ENCODE results near the gene SHTN1. TPM values are rescaled to one million over a fixed set of nuclear protein-coding genes. Genes with fewer than 3 reads are reported as not detected.

Gene SHTN1
- polyA plus RNA-seq, 10 donors, result 4.3 to 10.7 (median 7.1) TPM

DNA sequence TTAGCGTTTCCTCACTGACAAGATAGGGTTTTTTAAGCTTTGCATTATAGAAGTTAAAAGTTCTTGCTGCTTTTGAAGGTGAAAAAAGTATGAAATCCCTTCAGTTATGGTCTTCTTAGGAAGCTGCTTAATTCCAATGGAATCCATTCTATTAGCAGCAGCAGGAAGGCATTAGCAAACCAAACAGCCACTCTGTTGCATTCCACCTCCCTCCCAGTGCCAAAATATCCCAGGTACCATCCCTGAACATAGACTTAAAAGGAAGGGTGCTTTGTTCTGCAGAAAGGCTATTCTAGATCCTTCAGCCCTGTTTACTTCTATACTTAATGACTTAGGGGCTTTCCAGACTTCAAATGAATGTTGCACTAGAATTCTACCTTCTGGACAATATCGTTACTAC is 131.9 kb downstream of the SHTN1 start:
- no peak for DNase-seq

DNA sequence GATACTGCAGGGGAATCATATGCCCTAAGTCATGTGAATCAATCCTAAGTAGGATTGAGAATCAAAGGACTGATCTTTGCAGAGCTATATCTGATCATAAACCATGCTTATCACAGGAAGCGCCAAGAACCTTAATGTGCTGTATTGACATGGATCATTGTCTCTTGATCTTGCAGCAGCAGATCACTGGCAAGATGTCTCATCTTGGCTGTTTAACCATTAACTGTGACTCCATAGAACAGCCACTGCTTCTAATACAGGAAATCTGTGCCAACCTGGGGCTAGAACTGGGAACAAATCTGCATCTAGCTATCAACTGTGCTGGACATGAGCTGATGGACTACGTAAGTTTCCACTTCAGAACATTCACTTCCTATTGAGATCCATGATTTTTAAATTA is 134.0 kb downstream of the SHTN1 start:
- no peak for DNase-seq

DNA sequence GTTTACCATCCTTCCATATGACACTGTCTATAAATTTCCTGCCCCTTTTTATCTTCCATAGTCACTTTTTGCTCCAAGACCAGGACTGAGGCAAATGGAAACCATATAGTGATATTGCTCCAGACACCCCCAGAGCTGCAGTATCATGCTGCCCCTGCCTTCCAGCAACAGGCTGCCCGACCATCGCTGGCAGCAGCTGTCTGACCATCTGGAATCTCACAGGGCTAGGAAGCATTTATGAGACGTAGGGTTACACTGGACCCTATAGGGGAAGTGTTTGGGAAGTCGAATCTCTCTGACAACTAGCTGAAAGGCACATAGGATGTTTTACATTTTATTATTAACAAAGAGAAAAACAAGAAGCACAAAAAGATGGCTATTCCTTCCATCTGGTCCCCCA is 136.3 kb downstream of the SHTN1 start:
- peak in 1 of 3 donors; percentile 23 for DNase-seq

DNA sequence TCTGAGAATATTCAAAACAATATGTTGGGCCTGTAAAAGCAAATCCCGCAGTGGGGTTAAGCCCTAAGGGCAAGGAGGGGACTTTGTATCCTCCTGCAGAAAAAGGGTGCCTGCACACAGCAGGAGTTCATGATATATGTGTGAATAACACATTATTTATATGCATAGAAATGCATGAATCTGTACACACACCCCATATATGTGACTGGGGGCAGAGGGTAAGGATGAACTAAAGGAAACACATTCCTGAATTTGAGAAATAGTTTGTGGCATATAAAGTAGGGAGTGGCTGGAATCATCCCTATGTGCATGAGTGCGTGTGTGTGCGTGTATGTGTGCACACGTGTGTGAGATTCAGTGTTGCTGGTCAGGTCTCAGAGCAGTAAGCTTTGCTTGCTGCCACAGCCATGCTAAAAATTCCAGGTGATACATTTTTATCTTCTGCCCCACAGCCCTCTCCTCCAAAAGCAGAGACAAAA is 136.8 kb downstream of the SHTN1 start:
- no peak for DNase-seq

DNA sequence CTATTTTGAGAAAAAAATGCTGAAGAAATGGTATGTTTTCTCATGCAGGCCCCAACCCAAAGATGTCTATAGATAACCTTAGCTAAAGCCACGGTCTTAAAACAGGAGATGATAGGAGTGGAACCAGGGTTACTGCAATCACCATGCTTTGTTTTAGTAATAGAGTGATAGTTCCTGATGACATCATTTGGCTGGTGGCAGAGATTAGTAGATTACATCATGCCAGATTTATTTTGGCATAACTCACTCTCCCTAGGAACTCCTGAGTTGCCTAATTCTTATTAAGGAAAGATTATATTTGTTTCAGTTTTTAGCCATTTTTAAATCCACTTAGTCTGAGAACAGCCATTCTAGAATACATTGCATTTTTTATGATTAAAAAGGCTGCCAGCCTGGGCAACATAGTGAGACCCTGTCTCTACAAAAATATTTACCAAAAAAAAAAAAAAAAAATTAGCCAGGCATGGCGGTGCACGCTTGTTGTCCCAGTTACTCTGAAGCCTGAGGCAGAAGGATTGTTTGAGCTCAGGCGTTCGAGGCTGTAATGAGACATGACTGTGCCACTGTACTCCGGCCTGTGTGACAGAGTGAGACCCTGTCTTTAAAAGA is 137.9 kb downstream of the SHTN1 start:
- DNase-seq, result no peak

DNA sequence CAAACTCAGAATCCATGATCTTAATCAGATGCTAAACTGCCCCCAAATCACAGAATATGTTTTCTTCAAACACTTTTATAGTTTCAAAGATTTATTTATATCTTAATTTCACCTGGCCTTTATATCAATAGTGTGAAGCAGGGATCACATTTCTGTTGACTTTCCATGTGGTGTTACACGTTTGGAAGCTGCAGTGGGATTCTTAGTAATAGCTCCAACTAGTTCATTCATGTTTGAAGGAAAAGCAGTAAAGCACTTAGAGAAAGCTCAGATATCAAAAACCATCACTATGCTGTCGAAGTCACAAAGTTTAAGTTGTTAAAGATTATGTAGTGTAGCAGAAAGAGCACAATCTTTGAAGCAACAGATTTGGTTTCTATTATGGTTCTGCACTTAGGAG is 138.9 kb downstream of the SHTN1 start:
- DNase-seq, result no peak

DNA sequence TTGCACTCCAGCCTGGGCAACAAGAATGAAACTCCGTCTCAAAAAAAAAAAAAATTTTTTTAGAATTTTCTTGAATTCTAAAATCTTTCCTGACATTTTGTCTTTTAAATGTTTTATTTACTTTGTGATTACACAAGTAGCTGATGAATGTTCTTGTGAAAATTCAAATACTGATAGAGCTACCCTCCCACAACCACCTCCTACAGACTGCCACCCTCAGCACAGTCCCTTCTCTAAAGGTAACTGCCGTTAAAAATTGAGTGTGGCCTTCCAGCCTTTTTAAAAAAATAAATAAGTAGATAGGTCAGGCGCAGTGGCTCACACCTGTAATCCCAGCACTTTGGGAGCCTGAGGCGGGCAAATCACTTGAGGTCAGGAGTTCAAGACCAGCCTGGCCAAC is 140.6 kb downstream of the SHTN1 start:
- DNase-seq, result no peak

DNA sequence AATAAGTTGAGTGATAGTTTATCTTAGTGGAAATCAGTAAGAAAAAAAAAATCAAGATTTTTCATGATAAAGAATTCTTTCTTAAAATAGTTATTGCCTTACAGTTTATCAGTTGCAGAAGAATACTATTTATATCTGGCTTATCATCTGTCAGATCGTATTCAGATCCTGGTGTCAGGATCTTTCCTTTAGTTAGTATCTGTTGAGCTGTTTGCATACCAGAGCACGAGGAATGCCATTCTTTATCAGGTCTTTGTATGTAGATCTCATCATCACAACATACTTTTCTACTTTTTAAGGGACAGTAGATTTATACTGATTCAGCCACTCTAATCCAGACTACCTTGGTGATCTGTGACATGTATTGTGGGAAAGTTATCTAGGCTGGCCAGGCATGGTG is 143.2 kb downstream of the SHTN1 start:
- DNase-seq, result no peak

DNA sequence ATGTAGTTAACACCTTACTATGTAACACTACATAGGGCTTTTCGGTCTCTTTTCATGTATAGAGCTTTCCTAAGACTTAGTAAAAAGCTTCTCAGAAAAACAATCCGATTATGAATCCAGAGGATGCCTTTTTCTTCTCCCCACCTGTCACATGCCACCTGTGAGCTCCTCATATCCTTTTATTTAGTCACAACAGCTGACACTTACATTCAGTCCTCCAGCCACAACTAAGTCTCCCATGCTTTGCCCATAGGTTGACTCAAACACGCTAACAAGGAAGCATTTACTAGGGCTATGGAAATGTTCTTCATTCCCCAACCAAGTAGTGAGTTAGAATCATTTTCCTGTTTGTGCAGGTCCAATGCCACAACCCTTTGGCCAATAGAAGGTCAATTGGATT is 147.8 kb downstream of the SHTN1 start:
- DNase-seq, result no peak

DNA sequence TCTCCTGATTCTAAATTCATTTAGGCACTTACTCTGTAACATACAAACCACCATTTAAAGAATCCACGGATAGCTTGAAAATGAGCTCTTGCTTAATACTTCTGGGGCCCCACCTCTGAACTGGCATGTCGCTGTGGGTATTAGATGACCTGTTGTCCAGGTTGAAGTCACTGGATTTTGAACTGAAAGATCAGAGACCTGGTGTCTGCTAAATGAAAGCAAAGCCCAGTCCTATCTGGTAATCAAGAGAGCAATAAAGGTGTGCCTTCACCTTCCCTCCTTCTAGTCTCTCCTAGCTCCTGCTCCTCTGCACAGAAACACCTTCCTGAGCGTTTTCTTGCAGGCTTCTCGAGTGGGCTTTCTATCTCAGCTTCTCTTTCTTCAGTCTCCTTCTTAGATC is 151.3 kb downstream of the SHTN1 start:
- DNase-seq, result no peak

DNA sequence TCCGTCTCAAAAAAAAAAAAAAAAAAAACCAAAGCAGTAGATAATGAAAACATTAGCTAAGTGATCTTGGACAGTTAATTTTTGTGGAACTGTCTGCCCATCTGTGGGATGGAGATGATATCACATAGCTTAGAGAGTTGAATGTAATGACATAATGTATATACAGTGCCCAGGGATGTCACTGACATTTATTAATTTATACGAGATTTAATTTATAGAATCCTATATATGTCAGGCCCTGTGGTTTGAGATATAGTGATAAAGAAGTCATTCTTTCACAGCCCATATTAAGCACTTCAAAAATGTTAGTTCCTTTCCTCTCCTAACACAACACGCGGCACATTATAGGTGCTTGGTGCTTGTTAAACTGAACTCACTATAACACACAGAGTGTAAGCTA is 151.7 kb downstream of the SHTN1 start:
- no peak for DNase-seq

DNA sequence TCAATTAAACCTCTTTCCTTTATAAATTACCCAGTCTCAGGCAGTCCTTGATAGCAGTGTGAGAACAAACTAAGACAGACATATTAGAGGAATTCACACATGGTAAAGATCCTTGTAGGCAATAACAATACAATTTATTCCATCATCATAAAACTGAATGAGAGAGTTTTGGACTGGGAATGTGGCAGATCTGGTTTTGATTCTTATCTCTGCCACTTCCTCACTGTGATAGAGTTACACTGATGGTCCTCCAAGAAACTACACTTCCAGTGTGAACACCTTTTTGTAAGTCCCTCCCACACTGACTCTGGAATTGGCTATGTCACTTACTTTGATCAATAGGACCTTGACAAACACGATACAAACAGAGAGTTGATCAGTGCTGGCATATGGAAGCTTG is 152.7 kb downstream of the SHTN1 start:
- no peak for DNase-seq

DNA sequence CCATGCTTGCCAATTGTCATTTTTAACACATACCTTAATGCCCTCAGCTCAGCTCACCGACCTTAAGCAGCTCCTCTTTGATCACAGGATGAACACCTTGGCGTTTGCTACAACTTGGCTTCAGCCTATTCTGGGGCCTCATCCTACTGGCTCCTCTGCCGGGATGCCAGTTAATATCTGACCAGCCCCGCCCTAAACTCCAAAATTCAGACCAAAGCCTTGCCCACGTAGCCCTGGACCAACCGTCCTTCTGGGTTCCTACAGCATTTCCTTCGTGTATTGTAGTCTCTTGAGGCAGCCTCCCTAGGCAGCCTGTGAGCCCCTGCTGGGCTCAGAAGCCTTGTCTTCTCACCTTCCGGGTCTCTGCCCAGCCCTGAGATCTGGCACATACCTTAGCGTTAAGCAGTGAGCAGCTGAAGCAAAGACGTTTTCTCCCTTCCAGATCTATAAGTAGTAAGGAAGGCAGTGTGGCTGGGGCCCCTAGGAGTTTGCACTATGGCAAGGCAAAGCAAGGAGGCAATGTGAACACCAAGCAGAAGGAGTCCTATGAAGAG is 154.9 kb downstream of the SHTN1 start:
- peak in 1 of 3 donors; percentile 9 for DNase-seq

DNA sequence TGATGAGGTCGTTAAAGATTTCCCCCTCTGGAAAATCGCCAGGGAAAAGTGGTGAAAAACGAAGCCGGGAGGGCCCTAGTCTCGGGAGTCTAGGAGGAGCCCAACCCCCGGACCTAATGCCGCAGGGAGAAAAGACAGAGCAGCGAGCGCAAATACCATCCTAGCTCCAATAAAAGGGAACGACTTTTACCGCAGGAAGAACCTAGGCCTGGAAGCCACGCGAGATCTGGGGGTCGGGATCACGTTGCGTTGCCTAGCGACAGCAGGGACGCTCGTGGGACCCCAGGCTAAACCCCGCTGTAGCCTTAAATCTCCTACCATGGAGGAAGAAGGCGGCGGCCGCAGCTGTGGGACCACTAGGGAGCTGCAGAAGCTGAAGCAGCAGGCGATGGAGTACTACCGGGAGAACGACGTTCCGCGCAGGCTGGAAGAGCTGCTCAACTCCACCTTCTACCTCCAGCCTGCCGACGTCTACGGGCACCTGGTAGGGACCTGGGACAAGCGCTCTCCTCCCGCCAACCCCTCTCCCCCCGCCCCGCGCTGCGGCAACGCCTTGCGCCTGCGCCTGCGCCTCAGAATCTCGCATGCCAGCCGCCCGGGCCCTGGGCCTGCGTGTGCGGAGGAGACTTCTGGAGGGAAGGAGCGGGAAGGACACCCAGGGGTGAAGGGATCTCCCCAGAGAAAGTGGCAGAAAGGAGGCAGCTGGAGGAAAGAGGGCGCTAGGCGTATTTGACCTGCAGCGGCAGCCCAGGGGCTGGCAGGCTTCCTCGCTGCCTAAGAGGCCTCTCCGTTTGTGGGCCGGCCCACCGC is 155.5 kb downstream of the SHTN1 start, which contains the start of gene ENO4:
ENO4 (plus strand) TSS at position 252 of the 810 bp plus-strand sequence; CDS start at position 320, 68 bp downstream.
- DNase-seq, result peak; percentile 78 to 96 (median 89)

DNA sequence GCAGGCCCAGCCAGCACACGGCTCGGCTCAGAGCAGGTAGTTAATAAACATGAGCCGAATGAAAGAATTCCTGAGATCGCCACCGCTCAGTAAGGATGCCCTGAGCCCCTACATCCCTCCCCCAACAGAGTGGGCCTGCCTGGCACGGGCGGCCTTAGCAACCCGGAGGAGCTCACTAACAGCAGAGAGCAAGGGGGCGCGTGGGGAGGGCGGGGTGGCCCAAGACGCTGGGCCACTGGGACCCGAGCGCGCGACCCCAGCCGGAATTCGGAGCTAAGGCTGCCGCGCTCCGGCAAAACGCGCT is 156.1 kb downstream of the SHTN1 start:
- DNase-seq, result no peak

DNA sequence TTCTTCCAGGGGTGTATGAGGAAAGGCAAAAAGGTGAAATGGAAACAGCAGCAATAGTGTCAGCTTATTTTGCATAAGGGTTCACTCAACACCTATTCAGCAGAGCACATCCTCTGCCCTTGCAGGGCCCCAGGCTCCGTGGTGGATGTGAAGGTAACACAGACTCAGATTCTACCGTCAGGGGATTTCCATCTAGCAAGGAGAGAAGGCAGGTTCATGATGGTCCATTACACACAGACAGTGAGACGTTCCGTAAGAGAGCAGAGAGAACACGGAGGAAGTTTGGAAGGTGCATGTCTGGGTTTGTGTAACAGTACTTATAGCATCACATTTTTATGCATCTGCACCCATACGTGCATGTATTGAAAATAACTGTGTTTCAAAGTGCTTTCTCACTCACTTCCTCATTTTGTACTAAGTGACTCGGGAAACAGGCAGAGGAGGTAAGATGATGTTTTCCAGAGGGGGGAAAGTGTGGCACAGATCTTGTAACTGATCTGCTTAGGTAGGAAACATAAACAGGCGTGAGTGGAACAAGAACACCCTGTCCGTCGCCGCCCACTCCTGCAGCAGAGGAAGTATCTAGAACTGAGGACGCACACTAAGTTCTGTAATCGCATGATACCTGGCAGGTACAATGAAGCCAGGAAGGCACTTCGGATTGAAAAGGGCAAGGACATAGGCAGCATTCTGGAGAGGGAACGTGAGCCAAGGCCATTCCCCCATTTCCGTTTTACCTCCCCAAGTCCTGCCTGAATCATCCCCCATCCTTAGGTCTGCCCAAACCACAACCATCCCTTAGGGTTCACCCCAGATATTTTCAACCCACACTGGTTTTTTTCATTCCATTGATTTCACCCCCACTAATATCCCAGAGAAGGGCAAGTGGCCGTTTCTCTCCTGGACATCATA is 156.7 kb downstream of the SHTN1 start:
- no peak for DNase-seq

DNA sequence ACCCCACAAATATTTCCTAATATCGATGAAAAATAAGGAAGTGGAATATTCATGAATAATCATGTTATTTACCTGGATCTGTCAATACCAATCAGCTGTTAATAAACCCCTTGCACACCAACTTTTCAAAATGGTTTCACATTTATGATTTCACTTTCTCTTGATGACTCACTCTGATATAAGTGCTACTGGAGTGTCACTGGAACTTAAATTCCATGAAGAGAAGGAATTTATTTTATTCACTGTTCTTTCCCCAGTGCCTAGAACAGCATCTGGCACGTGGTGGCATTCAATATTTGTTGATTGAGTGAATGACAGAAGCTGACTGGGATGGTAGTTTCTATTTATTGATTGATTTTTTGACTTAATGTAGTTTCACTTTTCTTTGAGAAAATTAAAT is 159.2 kb downstream of the SHTN1 start:
- no peak for DNase-seq

DNA sequence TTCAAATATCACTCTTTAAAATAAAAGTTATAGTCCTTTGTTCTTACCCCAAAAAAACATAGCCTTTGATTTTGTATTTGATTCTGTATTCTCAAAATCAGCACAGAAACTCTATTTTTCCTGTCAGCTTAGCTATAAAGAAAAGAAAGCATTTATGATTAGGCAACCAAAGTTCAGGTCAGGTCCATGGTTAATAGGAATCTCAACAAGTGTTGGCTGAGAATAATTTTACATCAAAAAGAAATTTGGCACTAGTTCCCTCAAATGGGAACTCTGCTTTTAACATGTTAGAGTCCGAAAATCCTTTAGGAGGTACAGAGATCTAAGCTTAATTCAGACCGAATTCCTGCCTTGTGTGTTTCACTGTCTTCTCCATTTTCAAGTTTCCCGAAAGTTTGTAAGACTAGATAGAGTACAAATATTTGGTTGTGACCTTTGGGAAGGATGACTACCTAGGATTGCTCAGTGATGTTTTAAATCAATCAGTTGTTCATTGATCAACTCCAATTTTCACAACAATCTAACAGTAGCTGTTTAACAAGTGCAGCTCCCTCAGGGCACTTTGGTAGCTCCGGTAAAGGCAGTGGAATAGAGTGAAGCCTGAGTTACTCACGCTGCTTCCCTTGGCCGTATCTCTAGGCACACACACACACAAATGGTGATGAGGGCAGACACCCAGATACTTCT is 164.5 kb downstream of the SHTN1 start:
- DNase-seq, result no peak

DNA sequence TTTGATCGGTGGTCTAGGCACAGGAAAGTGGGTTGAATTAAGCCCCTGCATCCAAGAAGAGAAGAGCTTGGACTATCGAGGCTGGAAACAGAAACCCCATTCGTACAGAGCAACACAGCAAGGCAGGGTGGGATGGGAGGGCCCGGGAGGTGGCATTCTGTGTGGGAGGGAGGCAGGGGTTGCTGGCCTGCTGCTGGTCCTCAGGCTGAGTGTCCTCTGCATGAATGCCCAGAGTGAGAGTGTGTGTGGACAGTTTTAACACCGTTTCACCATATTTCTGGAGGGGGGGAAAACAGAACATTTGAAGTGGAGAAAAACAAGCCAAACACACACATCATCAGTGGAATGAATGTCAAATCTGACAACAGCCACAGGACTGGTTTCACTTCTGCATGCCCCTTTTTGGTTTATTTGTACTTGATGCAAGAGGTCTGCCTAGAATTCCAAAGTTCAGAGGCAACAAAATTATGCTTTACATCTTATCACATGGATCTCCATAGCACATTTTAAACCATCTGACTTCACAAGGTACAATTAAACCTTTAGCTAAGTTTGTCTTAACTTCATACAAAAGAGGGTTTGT is 166.8 kb downstream of the SHTN1 start:
- no peak for DNase-seq

DNA sequence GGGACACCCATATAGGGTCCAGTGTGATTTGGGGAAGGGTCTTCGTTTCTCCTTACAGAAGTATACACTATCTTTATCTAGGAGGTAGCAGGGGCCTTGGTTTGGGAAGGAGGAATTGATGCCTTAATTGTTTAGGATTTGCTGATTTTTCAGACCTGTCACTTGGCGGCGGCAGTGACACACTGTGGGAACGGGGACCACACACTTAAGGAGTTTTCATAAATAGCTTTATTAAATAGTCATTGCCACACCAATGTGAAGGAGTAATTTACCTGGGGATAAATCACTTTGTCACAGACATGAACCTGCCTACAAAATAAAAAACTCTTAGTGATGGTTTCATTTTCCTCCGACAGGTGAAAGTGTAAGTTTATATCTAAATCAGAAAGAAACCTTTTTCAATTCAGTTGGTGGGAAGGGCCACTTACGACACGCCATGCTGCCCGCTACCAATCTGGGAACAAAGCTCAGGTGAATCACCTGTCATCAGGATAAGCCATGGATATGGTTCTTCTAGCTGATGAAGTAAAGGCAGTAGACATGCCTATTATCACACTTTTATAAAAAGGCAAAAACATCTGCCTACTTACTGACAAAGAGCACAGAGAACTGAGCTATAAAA is 168.0 kb downstream of the SHTN1 start:
- peak in 1 of 3 donors; percentile 33 for DNase-seq

DNA sequence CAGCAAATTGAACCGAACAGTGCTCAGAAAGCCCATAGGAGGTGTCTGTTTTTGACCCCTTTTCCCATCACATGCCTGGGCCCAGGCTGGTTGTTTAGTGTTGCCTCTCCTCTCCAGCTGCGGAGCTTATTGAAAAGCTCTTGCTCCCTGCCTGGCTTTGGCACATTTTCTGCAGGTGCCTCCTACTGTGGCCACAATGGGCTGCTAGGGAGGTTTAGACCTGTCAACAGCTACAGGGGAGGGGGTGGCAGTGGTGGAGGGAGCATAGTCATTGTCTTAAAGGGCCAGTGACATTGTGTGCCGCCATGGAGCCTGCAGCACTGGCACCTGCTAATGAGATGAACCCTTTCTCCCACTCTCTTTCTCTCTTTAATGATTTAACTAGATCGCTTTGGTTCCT is 168.9 kb downstream of the SHTN1 start:
- DNase-seq, result no peak
